SK-N-SH (cell line): ENCODE measurements around the gene MRPS7. TPM values are rescaled to one million over a fixed set of nuclear protein-coding genes. Genes with fewer than 3 reads are reported as not detected.
"Not testable (repeated sequence)": the region's sequence is repeated elsewhere in the genome, so short reads cannot be mapped to it uniquely, and the experiment has no call there.

Experiments used
- CTCF ChIA-PET: fragments of 300-600, 350-600 bp; formaldehyde crosslinking; extraction: SDS; loops from one replicate; lab custom pipeline; 2021; lab: Yijun Ruan, JAX
- POLR2A ChIA-PET: fragments of 350-600 bp; sonication (Branson Sonifier 250); formaldehyde crosslinking; extraction: SDS; loops from one replicate; lab custom pipeline; 2020; ENCODE audit warnings: antibody characterized with exemption, inconsistent platforms; lab: Yijun Ruan, JAX
- DNase-seq: peaks from one replicate; pipeline ENCODE4 v3.0.0; 2012
- H2AFZ ChIP-seq: fragments of 200-600 bp; sonication (generic); 2 replicates; pipeline ENCODE4 v1.8.1; 2016; ENCODE audit warnings: antibody characterized with exemption, mild to moderate bottlenecking, low read depth
- H3F3A ChIP-seq: fragments of 200-600 bp; sonication (generic); replicated peaks from 2 replicates; pipeline ENCODE3; 2016; ENCODE audit warnings: antibody characterized with exemption, mild to moderate bottlenecking; ENCODE audit not compliant: insufficient read depth
- H3K27ac ChIP-seq, 2 experiments: fragments of 200-500 bp in 1 of 2; fragments of 200-600 bp in 1 of 2; sonication (Bioruptor generic) in 1 of 2; sonication (generic), shearing (Covaris generic) in 1 of 2; 2 replicates each; pipeline versions ENCODE4 v1.5.1 to v1.6.1; 2014 to 2016; ENCODE audit warnings: low read depth in 2 of 2, inconsistent platforms in 1 of 2, low read length in 1 of 2, mild to moderate bottlenecking in 1 of 2, mixed read lengths in 1 of 2
- H3K27me3 ChIP-seq: fragments of 200-600 bp; sonication (generic), shearing (Covaris generic); 2 replicates; pipeline ENCODE4 v1.6.1; 2016; ENCODE audit warnings: mixed run types; ENCODE audit not compliant: insufficient read depth
- H3K36me3 ChIP-seq, 2 experiments: fragments of 200-500 bp in 1 of 2; fragments of 200-600 bp in 1 of 2; sonication (Bioruptor generic) in 1 of 2; sonication (generic) in 1 of 2; replicated peaks in 1 of 2; 2 replicates each; pipeline versions ENCODE3 to v1.5.1; 2014 to 2016; ENCODE audit warnings: low read length in 1 of 2, mild to moderate bottlenecking in 1 of 2; ENCODE audit not compliant: insufficient read depth in 2 of 2, control insufficient read depth in 1 of 2
- H3K4me1 ChIP-seq, 2 experiments: fragments of 200-500 bp in 1 of 2; fragments of 200-600 bp in 1 of 2; sonication (Bioruptor generic) in 1 of 2; sonication (generic), shearing (Covaris generic) in 1 of 2; 2 replicates each; pipeline versions ENCODE4 v1.5.1 to v1.6.1; 2014 to 2016; ENCODE audit warnings: low read depth in 1 of 2, low read length in 1 of 2, mixed run types in 1 of 2; ENCODE audit not compliant: insufficient read depth in 2 of 2, control insufficient read depth in 1 of 2
- H3K4me2 ChIP-seq: fragments of 200-600 bp; sonication (generic), shearing (Covaris generic); 2 replicates; pipeline ENCODE4 v1.6.1; 2017; ENCODE audit warnings: mixed run types
- H3K4me3 ChIP-seq, 2 experiments: fragments of 200-500 bp in 1 of 2; fragments of 200-600 bp in 1 of 2; sonication (Bioruptor generic) in 1 of 2; sonication (generic), shearing (Covaris generic) in 1 of 2; 2 replicates each; pipeline versions ENCODE4 v1.5.1 to v1.8.1; 2014 to 2016; ENCODE audit warnings: low read depth in 2 of 2, inconsistent platforms in 1 of 2, low read length in 1 of 2, mild to moderate bottlenecking in 1 of 2, mixed read lengths in 1 of 2, moderate library complexity in 1 of 2
- H3K79me2 ChIP-seq: fragments of 200-600 bp; sonication (generic); 2 replicates; pipeline ENCODE4 v1.8.1; 2017; ENCODE audit warnings: mild to moderate bottlenecking; ENCODE audit not compliant: insufficient read depth
- H3K9ac ChIP-seq: fragments of 200-600 bp; sonication (generic); 2 replicates; pipeline ENCODE4 v1.6.1; 2017; ENCODE audit warnings: mixed run types
- H3K9me2 ChIP-seq: fragments of 200-600 bp; sonication (generic); 2 replicates; pipeline ENCODE4 v1.6.1; 2017; ENCODE audit warnings: mixed run types
- H3K9me3 ChIP-seq: fragments of 200-600 bp; sonication (generic); 2 replicates; pipeline ENCODE4 v1.6.1; 2017; ENCODE audit warnings: mixed run types, mild to moderate bottlenecking, moderate library complexity
- H4K20me1 ChIP-seq: fragments of 200-600 bp; sonication (generic); 2 replicates; pipeline ENCODE4 v1.6.1; 2017; ENCODE audit warnings: mild to moderate bottlenecking, mixed run types; ENCODE audit not compliant: insufficient read depth
- EP300 ChIP-seq, 2 experiments: IDR thresholded peaks; 2 replicates each; pipeline versions ENCODE4 v1.4.0 to v1.6.1; 2012; ENCODE audit warnings: borderline replicate concordance in 1 of 2, low read depth in 1 of 2, low read length in 1 of 2
- EZH2phosphoT487 ChIP-seq: fragments of 200-600 bp; sonication (generic); IDR thresholded peaks from 2 replicates; pipeline ENCODE4 v1.6.1; 2017; ENCODE audit warnings: low read depth, mixed run types, mild to moderate bottlenecking, antibody characterized with exemption, moderate library complexity, borderline replicate concordance
- FOSL2 ChIP-seq: IDR thresholded peaks from 2 replicates; pipeline ENCODE4 v1.4.0; 2012; ENCODE audit warnings: low read depth, mild to moderate bottlenecking, moderate library complexity, borderline replicate concordance
- MEF2A ChIP-seq: IDR thresholded peaks from 2 replicates; pipeline ENCODE4 v1.4.0; 2012; ENCODE audit warnings: low read depth, borderline replicate concordance
- POLR2AphosphoS5 ChIP-seq: IDR thresholded peaks from 2 replicates; pipeline ENCODE4 v1.6.1; 2012; ENCODE audit warnings: low read depth, low read length
- RAD21 ChIP-seq: IDR thresholded peaks from 2 replicates; pipeline ENCODE4 v1.6.1; 2012; ENCODE audit warnings: mild to moderate bottlenecking, low read length
- REST ChIP-seq: IDR thresholded peaks from 2 replicates; pipeline ENCODE4 v1.6.1; 2012; ENCODE audit warnings: mild to moderate bottlenecking, low read depth, low read length, moderate library complexity
- RFX5 ChIP-seq: IDR thresholded peaks from 2 replicates; pipeline ENCODE4 v1.6.1; 2012; ENCODE audit warnings: mild to moderate bottlenecking, improper control_type of control experiment, low read length
- RXRA ChIP-seq: IDR thresholded peaks from 2 replicates; pipeline ENCODE4 v1.4.0; 2012; ENCODE audit warnings: low read depth, mild to moderate bottlenecking, borderline replicate concordance
- TCF12 ChIP-seq: IDR thresholded peaks from 2 replicates; pipeline ENCODE4 v1.4.0; 2012
- USF1 ChIP-seq: IDR thresholded peaks from 2 replicates; pipeline ENCODE4 v1.4.0; 2012; ENCODE audit warnings: low read depth, borderline replicate concordance
- USF2 ChIP-seq: fragments of 150-350 bp; IDR thresholded peaks from 2 replicates; pipeline ENCODE4 v1.6.1; 2017; ENCODE audit warnings: antibody characterized with exemption, low read length, low read depth, borderline replicate concordance
- WGBS: methylation state at CpG from one replicate; pipeline ENCODE4 v1.1.6; 2017; ENCODE audit warnings: low lambda C conversion rate; 5-methylcytosine and 5-hydroxymethylcytosine counted together
- polyA plus RNA-seq, 3 experiments: library from polyadenylated mRNA; depleted of rRNA; stranded (reverse); fragments of >200 nt; gene quantifications; 2 replicates each; pipeline ENCODE4 v1.2.3, GENCODE V29; 2012
- TF ChIP-seq, protein P1 (sequence below): fragments of 150-350 bp; IDR thresholded peaks from 2 replicates; pipeline ENCODE4 v1.6.1; 2016; ENCODE audit warnings: mild to moderate bottlenecking, low read depth, low read length
- TF ChIP-seq, protein P2 (sequence below): IDR thresholded peaks from 2 replicates; pipeline ENCODE4 v1.4.0; 2012; ENCODE audit warnings: low read depth

Gene MRPS7
- polyA plus RNA-seq, 1 of the 3 experiments (the other 2 are of a cell fraction), result 82.8 TPM

GRCh38 chr17:75289832-75290337 is 28.2 kb downstream of the MRPS7 start (continued):
- TF ChIP-seq REST (no peak), FOSL2 (peak; percentile 64; the same call in 1 of the 2 replicates), RXRA (no peak)

- POLR2A ChIA-PET, H3K4me2 ChIP-seq, H3K9me3 ChIP-seq, H3K27me3 ChIP-seq, H3K9ac ChIP-seq, H3K9me2 ChIP-seq, H2AFZ ChIP-seq, H3K79me2 ChIP-seq, H3K4me1 ChIP-seq, H3K4me3 ChIP-seq, DNase-seq, H3K36me3 ChIP-seq, H3K27ac ChIP-seq, H4K20me1 ChIP-seq: not testable (repeated sequence)
- peaks cover 18% of the 10 kb centered on the region for H3F3A ChIP-seq
- WGBS, result 87% methylated on average over 16 of the region's 16 CpGs
- CTCF ChIA-PET, result interaction anchor here (0.8 to 7.3 kb wide), 3 partner anchors 20 to 30 kb away, joined by 3 to 83 read pairs (median 8); partner anchors contain the start of gene MIF4GD
Measured at GRCh38 chr17:75292810-75293448, 31.2 kb downstream of the MRPS7 start.

DNA sequence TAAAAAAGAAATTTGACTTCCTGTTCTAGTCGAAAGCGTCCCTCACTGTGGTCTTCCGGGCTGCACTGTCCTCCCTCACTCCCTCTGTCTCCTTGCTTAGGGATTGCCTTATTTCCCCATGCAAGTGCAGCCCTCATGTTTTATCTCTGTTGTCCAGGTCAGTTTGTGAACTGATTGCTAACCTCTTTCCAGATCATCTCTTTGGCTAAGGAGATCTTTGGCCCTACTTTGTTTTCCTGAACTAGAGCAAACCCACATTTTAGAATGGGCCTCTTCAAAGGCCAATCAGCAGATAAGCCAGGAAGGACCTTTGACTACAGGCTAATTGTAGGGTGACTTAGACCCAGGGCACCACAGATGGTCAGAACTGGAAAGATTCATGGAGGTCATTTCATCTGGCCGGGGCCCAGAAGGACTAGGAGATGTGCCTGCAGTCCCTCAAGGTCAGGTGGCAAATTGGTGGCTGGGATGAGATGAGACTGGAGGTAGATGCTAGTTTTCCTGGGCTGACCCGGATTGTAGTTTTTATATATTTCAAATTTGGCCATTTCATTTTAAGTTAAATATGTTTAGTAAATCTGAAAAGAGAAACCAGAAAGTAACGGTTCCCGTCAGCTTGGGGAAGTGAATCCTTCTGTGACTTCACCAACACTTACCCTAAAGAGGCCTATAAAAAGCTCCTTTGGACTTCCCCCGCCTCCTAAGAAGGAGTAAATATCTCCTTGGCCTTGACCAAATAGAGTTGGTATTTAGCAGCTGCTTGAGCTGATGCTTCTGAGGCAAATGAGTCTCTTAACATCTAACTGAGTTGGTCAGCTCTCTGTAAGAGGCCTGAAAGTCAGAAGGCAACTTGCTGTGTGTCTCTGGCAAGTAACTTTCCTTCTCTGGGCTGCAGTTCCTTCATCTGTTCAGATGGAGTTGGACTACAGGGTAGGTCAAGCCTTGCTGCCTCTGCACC is 33.8 kb downstream of the MRPS7 start:
- Histone ChIP-seq H3K4me1 (no peaks in the 10 kb centered on the region), H2AFZ (no peak overlapping the region), H3K79me2 (no peaks in the 10 kb centered on the region), H3K27ac (no peak overlapping the region), H3K4me2 (no peak overlapping the region), H3K9me3 (no peaks in the 10 kb centered on the region), H3K27me3 (no peaks in the 10 kb centered on the region), H3K9ac (no peak overlapping the region), H3F3A (peaks cover 15% of the 10 kb centered on the region), H4K20me1 (no peaks in the 10 kb centered on the region), H3K9me2 (no peaks in the 10 kb centered on the region), H3K4me3 (no peak overlapping the region), H3K36me3 (no peaks in the 10 kb centered on the region)
- POLR2A ChIA-PET, result no interaction called here
- 94% methylated on average over 8 of the region's 8 CpGs for WGBS
- no peak for DNase-seq
- CTCF ChIA-PET, result interaction anchor here (0.9 kb wide), 1 partner anchor 117 kb away, joined by 3 read pairs; no protein-coding TSS in a partner anchor
- TF ChIP-seq RAD21 (no peak), FOSL2 (no peak), USF2 (no peak), TCF12 (no peak), RXRA (no peak), EP300 (IDR thresholded peaks at IDR 0.05; ENCODE audit: borderline replicate concordance in 1 of 2, low read depth in 1 of 2, low read length in 1 of 2) (no peak), POLR2AphosphoS5 (no peak), RFX5 (no peak), MEF2A (no peak), EZH2phosphoT487 (no peak), USF1 (no peak)
- TF ChIP-seq, protein P1, sequence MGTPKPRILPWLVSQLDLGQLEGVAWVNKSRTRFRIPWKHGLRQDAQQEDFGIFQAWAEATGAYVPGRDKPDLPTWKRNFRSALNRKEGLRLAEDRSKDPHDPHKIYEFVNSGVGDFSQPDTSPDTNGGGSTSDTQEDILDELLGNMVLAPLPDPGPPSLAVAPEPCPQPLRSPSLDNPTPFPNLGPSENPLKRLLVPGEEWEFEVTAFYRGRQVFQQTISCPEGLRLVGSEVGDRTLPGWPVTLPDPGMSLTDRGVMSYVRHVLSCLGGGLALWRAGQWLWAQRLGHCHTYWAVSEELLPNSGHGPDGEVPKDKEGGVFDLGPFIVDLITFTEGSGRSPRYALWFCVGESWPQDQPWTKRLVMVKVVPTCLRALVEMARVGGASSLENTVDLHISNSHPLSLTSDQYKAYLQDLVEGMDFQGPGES, result no peak
- TF ChIP-seq, protein P2, sequence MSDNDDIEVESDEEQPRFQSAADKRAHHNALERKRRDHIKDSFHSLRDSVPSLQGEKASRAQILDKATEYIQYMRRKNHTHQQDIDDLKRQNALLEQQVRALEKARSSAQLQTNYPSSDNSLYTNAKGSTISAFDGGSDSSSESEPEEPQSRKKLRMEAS, result no peak
